Ectodermal cell (in vitro differentiated cells): ENCODE results near the gene SNORC.

Source experiments
- H3K27ac ChIP-seq: 2 replicates; pipeline ENCODE4 v1.7.0; 2013; ENCODE audit warnings: mild to moderate bottlenecking, low read depth, low read length; ENCODE audit not compliant: insufficient read depth, poor library complexity, severe bottlenecking
- H3K27me3 ChIP-seq: 2 replicates; pipeline ENCODE4 v1.7.0; 2013; ENCODE audit warnings: mild to moderate bottlenecking, low read length; ENCODE audit not compliant: insufficient read depth, control insufficient read depth, poor library complexity, severe bottlenecking
- H3K36me3 ChIP-seq: one replicate; pipeline ENCODE4 v1.7.0; 2013; ENCODE audit warnings: low read length; ENCODE audit not compliant: control insufficient read depth, insufficient read depth
- H3K4me1 ChIP-seq: one replicate; pipeline ENCODE4 v1.7.0; 2013; ENCODE audit warnings: low read length; ENCODE audit not compliant: control insufficient read depth, insufficient read depth
- H3K4me3 ChIP-seq: 2 replicates; pipeline ENCODE4 v1.7.0; 2013; ENCODE audit warnings: low read depth, low read length, control low read depth; ENCODE audit not compliant: insufficient read depth
- H3K9me3 ChIP-seq: 2 replicates; pipeline ENCODE4 v1.7.0; 2013; ENCODE audit warnings: mild to moderate bottlenecking, low read length, moderate library complexity; ENCODE audit not compliant: control insufficient read depth
- WGBS, 2 experiments: methylation state at CpG; one replicate each; pipeline ENCODE4 v1.1.7; 2013; ENCODE audit warnings: missing lambda C conversion rate in 2 of 2; 5-methylcytosine and 5-hydroxymethylcytosine counted together

The SNORC gene

GRCh38 chr2:232888839-232889529, 18.9 kb downstream of the SNORC start:
- H3K27ac ChIP-seq = no peak overlapping the region
- no peaks in the 10 kb centered on the region for H3K27me3 ChIP-seq
- H3K4me1 ChIP-seq = peaks cover 8% of the 10 kb centered on the region
- H3K4me3 ChIP-seq = no peak overlapping the region
- no peaks in the 10 kb centered on the region for H3K36me3 ChIP-seq
- 92 to 93% methylated on average over 14 of the region's 14 CpGs for WGBS, 2 experiments
- H3K9me3 ChIP-seq = no peaks in the 10 kb centered on the region

DNA sequence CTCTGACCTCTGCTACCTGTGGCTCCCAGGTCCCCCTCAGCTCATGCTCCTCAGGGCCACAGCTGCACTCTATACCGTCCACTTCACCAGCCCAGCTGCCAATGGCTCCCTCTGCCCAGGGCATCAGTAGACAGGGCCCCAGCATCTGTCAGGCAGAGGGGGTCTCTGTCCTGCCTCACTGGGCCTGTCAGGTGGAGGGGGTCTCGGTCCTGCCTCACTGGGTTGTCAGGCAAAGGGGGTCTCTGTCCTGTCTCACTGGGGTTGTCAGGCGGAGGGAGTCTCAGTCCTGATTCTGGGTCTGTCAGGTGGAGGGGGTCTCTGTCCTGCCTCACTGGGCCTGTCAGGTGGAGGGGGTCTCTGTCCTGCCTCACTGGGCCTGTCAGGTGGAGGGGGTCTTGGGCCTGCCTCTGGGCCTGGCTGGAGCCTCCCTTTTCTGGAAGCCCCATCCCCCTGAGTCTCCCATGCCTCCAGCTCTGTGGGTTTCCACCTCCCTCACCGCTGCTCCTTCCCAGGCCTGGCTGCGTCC, 19.9 kb downstream of the SNORC start:
- H3K27ac ChIP-seq = no peak overlapping the region
- H3K36me3 ChIP-seq = no peaks in the 10 kb centered on the region
- H3K4me1 ChIP-seq = peaks cover 8% of the 10 kb centered on the region
- H3K9me3 ChIP-seq = no peaks in the 10 kb centered on the region
- H3K27me3 ChIP-seq = no peaks in the 10 kb centered on the region
- no peak overlapping the region for H3K4me3 ChIP-seq
- 87% methylated on average over 5 of the region's 5 CpGs for WGBS, 2 experiments

GRCh38 chr2:232890536-232890895, 20.5 kb downstream of the SNORC start:
- Histone ChIP-seq H3K27ac (no peak overlapping the region), H3K4me3 (no peak overlapping the region), H3K36me3 (no peaks in the 10 kb centered on the region), H3K27me3 (no peaks in the 10 kb centered on the region), H3K4me1 (peaks cover 8% of the 10 kb centered on the region), H3K9me3 (no peaks in the 10 kb centered on the region)
- 80 to 82% methylated on average over 11 of the region's 11 CpGs for WGBS, 2 experiments

GRCh38 chr2:232890896-232891601, 21.0 kb downstream of the SNORC start:
- WGBS, 2 experiments = 38 to 41% methylated on average over 23 of the region's 23 CpGs
- Histone ChIP-seq H3K4me3 (no peak overlapping the region), H3K4me1 (peaks cover 8% of the 10 kb centered on the region), H3K27ac (no peak overlapping the region), H3K9me3 (no peaks in the 10 kb centered on the region), H3K27me3 (no peaks in the 10 kb centered on the region), H3K36me3 (no peaks in the 10 kb centered on the region)

DNA sequence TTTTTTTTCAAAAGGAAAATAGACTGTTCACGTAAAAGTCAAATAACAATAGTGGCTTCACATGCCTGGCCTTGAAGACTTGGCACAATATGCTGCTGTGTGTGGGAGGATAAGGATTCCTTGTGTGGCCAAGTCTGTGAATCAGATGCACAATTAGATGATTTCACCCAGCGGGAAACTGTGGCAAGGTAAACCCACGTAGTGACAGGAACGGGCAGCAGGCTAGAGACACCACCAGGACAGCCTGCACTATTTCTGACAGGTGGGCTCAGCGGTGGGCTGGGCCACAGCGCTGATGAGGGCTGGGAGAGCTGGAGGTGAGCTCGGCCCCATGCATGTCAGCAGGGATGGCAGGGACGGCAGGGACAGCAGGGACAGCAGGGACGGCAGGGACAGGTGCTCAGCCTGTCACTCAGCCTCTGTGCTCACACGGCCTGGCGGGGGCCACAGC, 21.6 kb downstream of the SNORC start:
- H3K36me3 ChIP-seq = no peaks in the 10 kb centered on the region
- peaks cover 8% of the 10 kb centered on the region for H3K4me1 ChIP-seq
- no peak overlapping the region for H3K4me3 ChIP-seq
- WGBS, 2 experiments = 86 to 87% methylated on average over 11 of the region's 11 CpGs
- no peak overlapping the region for H3K27ac ChIP-seq
- H3K27me3 ChIP-seq = no peaks in the 10 kb centered on the region
- no peaks in the 10 kb centered on the region for H3K9me3 ChIP-seq

- H3K4me3 ChIP-seq = no peak overlapping the region
Observed at GRCh38 chr2:232892221-232892620, 22.2 kb downstream of the SNORC start.

GRCh38 chr2:232892843-232893242, 22.8 kb downstream of the SNORC start:
- Histone ChIP-seq H3K27me3 (no peaks in the 10 kb centered on the region), H3K4me3 (no peak overlapping the region), H3K4me1 (peaks cover 8% of the 10 kb centered on the region), H3K27ac (no peak overlapping the region), H3K9me3 (no peaks in the 10 kb centered on the region), H3K36me3 (no peaks in the 10 kb centered on the region)
- 95% methylated on average over 20 of the region's 20 CpGs for WGBS, 2 experiments

More at GRCh38 chr2:232892221-232892620, 22.2 kb downstream of the SNORC start:
- WGBS, 2 experiments = 86 to 88% methylated on average over 13 of the region's 13 CpGs
- no peaks in the 10 kb centered on the region for H3K27me3 ChIP-seq
- H3K4me1 ChIP-seq = peaks cover 8% of the 10 kb centered on the region
- no peaks in the 10 kb centered on the region for H3K9me3 ChIP-seq
- H3K27ac ChIP-seq = no peak overlapping the region
- no peaks in the 10 kb centered on the region for H3K36me3 ChIP-seq

GRCh38 chr2:232893834-232894233, 23.8 kb downstream of the SNORC start:
- H3K27me3 ChIP-seq = peaks cover 4% of the 10 kb centered on the region
- H3K4me3 ChIP-seq = no peak overlapping the region
- no peak overlapping the region for H3K27ac ChIP-seq
- no peaks in the 10 kb centered on the region for H3K9me3 ChIP-seq
- H3K4me1 ChIP-seq = peaks cover 8% of the 10 kb centered on the region
- no peaks in the 10 kb centered on the region for H3K36me3 ChIP-seq
- WGBS, 2 experiments = 92 to 93% methylated on average over 8 of the region's 8 CpGs

GRCh38 chr2:232894251-232894650, 24.2 kb downstream of the SNORC start:
- no peaks in the 10 kb centered on the region for H3K9me3 ChIP-seq
- no peak overlapping the region for H3K27ac ChIP-seq
- H3K4me3 ChIP-seq = no peak overlapping the region
- peaks cover 4% of the 10 kb centered on the region for H3K27me3 ChIP-seq
- peaks cover 8% of the 10 kb centered on the region for H3K4me1 ChIP-seq
- H3K36me3 ChIP-seq = no peaks in the 10 kb centered on the region
- 95 to 97% methylated on average over 8 to 9 of the region's 9 CpGs for WGBS, 2 experiments

DNA sequence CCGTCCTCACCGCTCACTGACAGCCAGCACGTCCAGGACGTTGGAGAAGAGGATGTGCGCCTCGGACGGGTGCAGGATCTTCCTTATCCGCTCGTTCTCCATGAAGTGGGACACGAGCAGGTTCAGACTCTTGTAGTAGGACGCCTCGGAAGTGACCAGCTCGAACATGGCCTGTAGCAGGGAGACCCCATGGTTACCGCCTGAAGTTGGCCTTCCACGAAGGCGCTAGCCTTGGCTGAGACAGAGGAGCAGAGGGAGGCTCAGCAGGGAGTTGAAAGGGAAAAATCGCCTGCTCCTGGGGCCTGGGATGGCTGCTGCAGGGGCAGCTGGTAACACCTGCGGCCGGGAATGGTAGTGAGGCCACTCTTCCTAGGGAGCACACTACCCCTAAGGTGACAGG, 24.7 kb downstream of the SNORC start:
- H3K4me1 ChIP-seq = peaks cover 8% of the 10 kb centered on the region
- H3K36me3 ChIP-seq = no peaks in the 10 kb centered on the region
- no peak overlapping the region for H3K4me3 ChIP-seq
- no peaks in the 10 kb centered on the region for H3K9me3 ChIP-seq
- 90 to 92% methylated on average over 19 of the region's 19 CpGs for WGBS, 2 experiments
- H3K27me3 ChIP-seq = peaks cover 4% of the 10 kb centered on the region
- H3K27ac ChIP-seq = no peak overlapping the region
